ENCODE measurements around the gene LILRB3. TPM values are rescaled to one million over a fixed set of nuclear protein-coding genes. Genes with fewer than 3 reads are reported as not detected.
"Not testable (repeated sequence)": the region's sequence is repeated elsewhere in the genome, so short reads cannot be mapped to it uniquely, and the experiment has no call there.

Gene LILRB3
- total and polyA plus RNA-seq, 10 donors = 6.4 to 443 (median 89.9) TPM

DNA sequence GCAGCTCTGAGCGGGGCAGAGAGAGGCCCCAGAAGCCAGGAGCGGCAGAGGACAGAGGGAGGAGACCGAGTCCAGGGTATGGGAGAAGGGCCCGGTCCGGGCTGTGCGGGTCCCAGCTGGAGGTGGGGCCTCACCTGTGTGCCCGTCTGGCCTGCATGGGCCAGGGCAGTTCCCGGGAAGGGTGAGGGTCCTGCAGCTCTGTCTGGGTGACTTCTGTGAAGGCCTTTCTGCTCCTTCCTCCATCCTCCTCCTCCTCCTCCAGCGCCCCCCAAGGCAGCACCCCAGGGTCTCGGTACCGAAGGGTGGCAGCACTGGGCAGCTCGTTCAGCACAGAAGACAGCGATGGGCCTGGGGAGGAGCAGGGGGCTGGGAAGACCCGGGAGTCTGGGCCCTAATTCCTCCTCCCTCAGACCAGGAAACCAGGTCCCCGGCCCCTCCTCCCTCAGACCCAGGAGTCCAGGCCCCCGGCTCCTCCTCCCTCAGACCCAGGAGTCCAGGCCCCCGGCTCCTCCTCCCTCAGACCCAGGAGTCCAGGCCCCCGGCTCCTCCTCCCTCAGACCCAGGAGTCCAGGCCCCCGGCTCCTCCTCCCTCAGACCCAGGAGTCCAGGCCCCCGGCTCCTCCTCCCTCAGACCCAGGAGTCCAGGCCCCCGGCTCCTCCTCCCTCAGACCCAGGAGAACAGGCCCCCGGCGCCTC, 50.9 kb downstream of the LILRB3 start:
- Histone ChIP-seq H3K4me1 (peaks cover 5 to 32% (median 20%) of the 10 kb centered on the region in 6 donors), H3K36me3 (peaks cover 0 to 27% (median 0%) of the 10 kb centered on the region in 6 donors), H3K27me3 (replicated peaks in 1 of 7) (peaks cover 0 to 25% (median 4%) of the 10 kb centered on the region in 7 donors)
- H3K9me3 ChIP-seq; H3K27ac ChIP-seq; intact Hi-C loops (cut with DNase I; ENCODE audit: low total_unique reads); DNase-seq; H3K4me3 ChIP-seq: not testable (repeated sequence)
- peak in 1 of 3 donors; percentile 20 for TF ChIP-seq POLR2AphosphoS5 (IDR thresholded peaks at IDR 0.05)
- 67 to 91% (median 82%) methylated on average over 8 to 19 of the region's 23 CpGs for WGBS, 5 donors

DNA sequence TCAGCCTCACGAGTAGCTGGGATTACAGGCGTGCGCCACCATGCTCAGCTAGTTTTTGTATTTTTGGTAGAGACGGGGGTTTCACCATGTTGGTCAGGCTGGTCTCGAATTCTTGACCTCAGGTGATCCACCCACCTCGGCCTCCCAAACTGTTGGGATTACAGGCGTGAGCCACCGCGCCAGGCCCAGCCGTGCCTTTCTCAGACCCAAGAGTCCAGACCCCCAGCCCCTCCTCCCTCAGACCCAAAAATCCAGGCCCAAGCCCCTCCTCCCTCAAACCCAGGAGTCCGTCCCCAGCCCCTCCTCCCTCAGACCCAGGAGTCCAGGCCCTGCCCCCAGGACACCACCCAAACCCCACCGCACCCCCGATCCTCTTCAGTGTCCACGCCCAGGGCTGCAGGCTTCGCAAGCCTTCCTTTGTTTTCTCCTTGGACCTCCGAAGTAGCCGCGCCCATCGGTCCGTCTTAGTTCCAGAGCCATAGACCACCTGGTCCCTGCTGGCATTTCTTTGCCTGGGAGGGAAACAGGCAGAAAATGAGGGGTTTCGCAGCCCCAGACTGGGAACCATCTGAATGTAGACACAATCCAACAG, 53.6 kb downstream of the LILRB3 start:
- no peak for DNase-seq
- intact Hi-C loops (cut with DNase I; ENCODE audit: low total_unique reads) = loop anchor here (5.0 kb wide), 1 partner anchor 63 kb away; no protein-coding TSS in a partner anchor
- TF ChIP-seq POLR2A (IDR thresholded peaks at IDR 0.05) = no peak
- TF ChIP-seq, protein P1, sequence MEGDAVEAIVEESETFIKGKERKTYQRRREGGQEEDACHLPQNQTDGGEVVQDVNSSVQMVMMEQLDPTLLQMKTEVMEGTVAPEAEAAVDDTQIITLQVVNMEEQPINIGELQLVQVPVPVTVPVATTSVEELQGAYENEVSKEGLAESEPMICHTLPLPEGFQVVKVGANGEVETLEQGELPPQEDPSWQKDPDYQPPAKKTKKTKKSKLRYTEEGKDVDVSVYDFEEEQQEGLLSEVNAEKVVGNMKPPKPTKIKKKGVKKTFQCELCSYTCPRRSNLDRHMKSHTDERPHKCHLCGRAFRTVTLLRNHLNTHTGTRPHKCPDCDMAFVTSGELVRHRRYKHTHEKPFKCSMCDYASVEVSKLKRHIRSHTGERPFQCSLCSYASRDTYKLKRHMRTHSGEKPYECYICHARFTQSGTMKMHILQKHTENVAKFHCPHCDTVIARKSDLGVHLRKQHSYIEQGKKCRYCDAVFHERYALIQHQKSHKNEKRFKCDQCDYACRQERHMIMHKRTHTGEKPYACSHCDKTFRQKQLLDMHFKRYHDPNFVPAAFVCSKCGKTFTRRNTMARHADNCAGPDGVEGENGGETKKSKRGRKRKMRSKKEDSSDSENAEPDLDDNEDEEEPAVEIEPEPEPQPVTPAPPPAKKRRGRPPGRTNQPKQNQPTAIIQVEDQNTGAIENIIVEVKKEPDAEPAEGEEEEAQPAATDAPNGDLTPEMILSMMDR (IDR thresholded peaks at IDR 0.05 in 8 of 11, conservative IDR thresholded peaks at IDR 0.05 in 3 of 11) = no peak
- no peak for TF ChIP-seq POLR2AphosphoS5 (IDR thresholded peaks at IDR 0.05)
- Histone ChIP-seq H3K36me3 (peaks cover 0 to 7% (median 0%) of the 10 kb centered on the region in 6 donors), H3K27me3 (replicated peaks in 1 of 7) (peaks cover 0 to 41% (median 10%) of the 10 kb centered on the region in 7 donors), H3K27ac (no peak overlapping the region), H3K4me3 (no peak overlapping the region), H3K9me3 (no peaks in the 10 kb centered on the region), H3K4me1 (peaks cover 5 to 40% (median 27%) of the 10 kb centered on the region in 6 donors)
- WGBS, 5 donors = 83 to 91% (median 90%) methylated on average over 21 of the region's 21 CpGs

DNA sequence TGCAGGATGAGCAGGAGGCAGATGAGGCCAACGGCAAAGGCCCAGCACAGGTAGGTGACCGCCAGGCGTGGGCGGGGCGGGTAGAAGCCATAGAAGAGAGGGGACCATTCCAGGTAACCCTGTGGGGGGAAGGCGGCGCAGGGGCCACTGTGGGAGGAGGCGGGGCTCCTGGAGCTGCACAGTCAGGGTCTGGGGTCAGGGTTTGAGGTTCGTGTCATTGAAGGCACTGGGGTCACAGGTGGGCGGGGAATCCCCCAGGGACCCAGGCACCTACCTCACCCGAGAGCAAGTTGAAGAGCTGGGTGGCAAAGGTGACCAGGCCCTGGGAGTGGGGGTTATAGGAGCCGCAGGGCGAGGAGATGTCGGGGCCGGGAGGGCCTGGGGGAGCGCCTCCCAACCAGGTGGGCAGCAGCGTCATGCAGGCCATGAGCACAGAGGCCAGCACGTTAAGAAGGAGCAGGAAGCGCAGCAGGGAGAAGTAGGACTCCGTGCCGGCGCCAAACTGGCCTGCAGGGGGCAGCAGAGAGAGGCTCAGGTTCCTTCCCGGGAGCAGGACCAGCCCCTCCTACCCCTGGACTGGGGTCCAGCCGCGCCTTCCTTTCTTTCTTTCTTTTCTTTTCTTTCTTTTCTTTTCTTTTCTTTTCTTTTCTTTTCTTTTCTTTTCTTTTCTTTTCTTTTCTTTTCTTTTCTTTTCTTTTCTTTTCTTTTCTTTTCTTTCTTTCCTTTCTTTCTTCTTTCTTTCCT, 54.5 kb downstream of the LILRB3 start:
- H3K4me1 ChIP-seq = peaks cover 2 to 40% (median 24%) of the 10 kb centered on the region in 6 donors
- peak; percentile 58 to 69 (median 64) for TF ChIP-seq POLR2AphosphoS5 (IDR thresholded peaks at IDR 0.05)
- TF ChIP-seq POLR2A (IDR thresholded peaks at IDR 0.05) = no peak
- TF ChIP-seq, protein P1 (IDR thresholded peaks at IDR 0.05 in 8 of 11, conservative IDR thresholded peaks at IDR 0.05 in 3 of 11) = peak; percentile 80 to 98 (median 90)
- DNase-seq = peak; percentile 98
- no peaks in the 10 kb centered on the region for H3K9me3 ChIP-seq
- intact Hi-C loops (cut with DNase I; ENCODE audit: low total_unique reads) = loop anchor here (5.0 kb wide), 1 partner anchor 64 kb away; no protein-coding TSS in a partner anchor
- no peaks in the 10 kb centered on the region for H3K36me3 ChIP-seq
- H3K4me3 ChIP-seq = peak overlapping the region in 1 of 8 donors; percentile 34
- WGBS, 5 donors = 25 to 29% (median 27%) methylated on average over 20 to 25 of the region's 25 CpGs
- peaks cover 0 to 41% (median 10%) of the 10 kb centered on the region in 7 donors for H3K27me3 ChIP-seq (replicated peaks in 1 of 7)
- peak overlapping the region in 2 of 8 donors; percentile 21 to 54 for H3K27ac ChIP-seq

Small RNA genes within 50 kb of the gene (small RNA-seq; reads per million reads assigned to genes)
- gene RNU6-1307P = 0 reads per million in 4 donors

Other genes starting within 250 kb of the LILRB3 start
- not detected for gene CACNG6, start 231.4 kb downstream of the LILRB3 start, total RNA-seq
- not detected for gene CACNG6, start 231.4 kb downstream of the LILRB3 start, polyA plus RNA-seq
- 10 to 100 TPM in 2 of 7 donors, 1 to 10 TPM in 4, not detected in 1; 2.8 to 13.3 (median 7.3) TPM for gene VSTM1, start 159.1 kb downstream of the LILRB3 start, total RNA-seq
- under 1 TPM; 0.32 to 0.70 (median 0.41) TPM for gene VSTM1, start 159.1 kb downstream of the LILRB3 start, polyA plus RNA-seq
- 1 to 10 TPM in 1 of 7 donors, not detected in 6; 1.5 TPM for gene TARM1, start 141.6 kb downstream of the LILRB3 start, total RNA-seq
- gene TARM1, start 141.6 kb downstream of the LILRB3 start, polyA plus RNA-seq = not detected
- 10 to 100 TPM in 6 of 7 donors, 1 to 10 TPM in 1; 9.1 to 49.5 (median 18.3) TPM for gene OSCAR, start 122.2 kb downstream of the LILRB3 start, total RNA-seq
- gene OSCAR, start 122.2 kb downstream of the LILRB3 start, polyA plus RNA-seq = 10 to 100 TPM in 2 of 3 donors, 1 to 10 TPM in 1; 2.4 to 18.2 (median 12.9) TPM
- gene NDUFA3, start 120.2 kb downstream of the LILRB3 start, total RNA-seq = 100 to 1,000 TPM in 1 of 7 donors, 10 to 100 TPM in 6; 14.5 to 109 (median 73.5) TPM
- gene NDUFA3, start 120.2 kb downstream of the LILRB3 start, polyA plus RNA-seq = 100 to 1,000 TPM; 162 to 197 (median 185) TPM
- gene TFPT, start 107.3 kb downstream of the LILRB3 start, total RNA-seq = 10 to 100 TPM; 16.5 to 22.7 (median 20.1) TPM
- gene TFPT, start 107.3 kb downstream of the LILRB3 start, polyA plus RNA-seq = 10 to 100 TPM; 24.8 to 36.5 (median 28.8) TPM
- gene PRPF31, start 107.3 kb downstream of the LILRB3 start, total RNA-seq = 10 to 100 TPM; 34.7 to 57.0 (median 48.1) TPM
- 10 to 100 TPM; 45.5 to 66.2 (median 59.1) TPM for gene PRPF31, start 107.3 kb downstream of the LILRB3 start, polyA plus RNA-seq
- gene CNOT3, start 85.2 kb downstream of the LILRB3 start, total RNA-seq = 10 to 100 TPM; 40.7 to 56.1 (median 48.2) TPM
- gene CNOT3, start 85.2 kb downstream of the LILRB3 start, polyA plus RNA-seq = 10 to 100 TPM; 17.7 to 34.3 (median 24.6) TPM
- 10 to 100 TPM in 2 of 7 donors, 1 to 10 TPM in 5; 7.5 to 12.1 (median 9.0) TPM for gene LENG1, start 63.3 kb downstream of the LILRB3 start, total RNA-seq
- gene LENG1, start 63.3 kb downstream of the LILRB3 start, polyA plus RNA-seq = 10 to 100 TPM in 1 of 3 donors, 1 to 10 TPM in 2; 7.4 to 14.6 (median 9.1) TPM
- 1 to 10 TPM in 3 of 7 donors, under 1 TPM in 2, not detected in 2; 0.51 to 4.0 (median 1.0) TPM for gene TMC4, start 49.8 kb downstream of the LILRB3 start, total RNA-seq
- gene TMC4, start 49.8 kb downstream of the LILRB3 start, polyA plus RNA-seq = under 1 TPM; 0.12 to 0.86 (median 0.22) TPM
- gene MBOAT7, start 33.4 kb downstream of the LILRB3 start, total RNA-seq = 100 to 1,000 TPM in 3 of 7 donors, 10 to 100 TPM in 4; 65.1 to 208 (median 85.9) TPM
- 10 to 100 TPM; 12.0 to 19.4 (median 14.7) TPM for gene MBOAT7, start 33.4 kb downstream of the LILRB3 start, polyA plus RNA-seq
- 100 to 1,000 TPM in 1 of 7 donors, 10 to 100 TPM in 6; 32.2 to 109 (median 45.5) TPM for gene TSEN34, start 31.7 kb downstream of the LILRB3 start, total RNA-seq
- 10 to 100 TPM; 25.5 to 45.2 (median 37.5) TPM for gene TSEN34, start 31.7 kb downstream of the LILRB3 start, polyA plus RNA-seq
- 1,000 to 10,000 TPM; 1,182 to 2,757 (median 1,587) TPM for gene RPS9, start 22.1 kb downstream of the LILRB3 start, total RNA-seq
- gene RPS9, start 22.1 kb downstream of the LILRB3 start, polyA plus RNA-seq = 1,000 to 10,000 TPM; 6,196 to 7,306 (median 6,994) TPM
- gene LILRA6, start 19.8 kb upstream of the LILRB3 start, total RNA-seq = 10 to 100 TPM; 21.5 to 77.5 (median 38.3) TPM
- gene LILRA6, start 19.8 kb upstream of the LILRB3 start, polyA plus RNA-seq = 1 to 10 TPM; 1.2 to 8.2 (median 6.7) TPM
- gene LILRB5, start 34.3 kb upstream of the LILRB3 start, total RNA-seq = 100 to 1,000 TPM in 1 of 7 donors, 10 to 100 TPM in 6; 38.9 to 112 (median 79.6) TPM
- 10 to 100 TPM in 2 of 3 donors, 1 to 10 TPM in 1; 3.8 to 41.2 (median 23.9) TPM for gene LILRB5, start 34.3 kb upstream of the LILRB3 start, polyA plus RNA-seq
- 100 to 1,000 TPM in 3 of 7 donors, 10 to 100 TPM in 4; 52.9 to 209 (median 94.5) TPM for gene LILRB2, start 58.1 kb upstream of the LILRB3 start, total RNA-seq
- gene LILRB2, start 58.1 kb upstream of the LILRB3 start, polyA plus RNA-seq = 10 to 100 TPM; 10.2 to 26.0 (median 23.8) TPM
- 100 to 1,000 TPM in 2 of 7 donors, 10 to 100 TPM in 5; 43.3 to 262 (median 79.9) TPM for gene LILRA5, start 90.2 kb upstream of the LILRB3 start, total RNA-seq
- 10 to 100 TPM; 16.3 to 53.6 (median 34.5) TPM for gene LILRA5, start 90.2 kb upstream of the LILRB3 start, polyA plus RNA-seq
- gene LILRA4, start 116.2 kb upstream of the LILRB3 start, total RNA-seq = 10 to 100 TPM; 11.5 to 61.1 (median 17.5) TPM
- gene LILRA4, start 116.2 kb upstream of the LILRB3 start, polyA plus RNA-seq = 10 to 100 TPM; 32.1 to 80.9 (median 39.8) TPM
- 100 to 1,000 TPM in 6 of 7 donors, 10 to 100 TPM in 1; 95.9 to 164 (median 125) TPM for gene LAIR1, start 141.9 kb upstream of the LILRB3 start, total RNA-seq
- 10 to 100 TPM; 56.3 to 74.8 (median 71.1) TPM for gene LAIR1, start 141.9 kb upstream of the LILRB3 start, polyA plus RNA-seq
- 1 to 10 TPM in 5 of 7 donors, under 1 TPM in 2; 0.97 to 2.9 (median 1.2) TPM for gene TTYH1, start 192.5 kb upstream of the LILRB3 start, total RNA-seq
- 1 to 10 TPM; 1.1 to 3.5 (median 1.2) TPM for gene TTYH1, start 192.5 kb upstream of the LILRB3 start, polyA plus RNA-seq
- 100 to 1,000 TPM; 123 to 280 (median 183) TPM for gene LENG8, start 226.2 kb upstream of the LILRB3 start, total RNA-seq
- 100 to 1,000 TPM in 2 of 3 donors, 10 to 100 TPM in 1; 69.2 to 293 (median 110) TPM for gene LENG8, start 226.2 kb upstream of the LILRB3 start, polyA plus RNA-seq
- gene LENG9, start 240.8 kb upstream of the LILRB3 start, total RNA-seq = 1 to 10 TPM; 4.4 to 8.3 (median 6.2) TPM
- 1 to 10 TPM; 1.7 to 4.3 (median 3.5) TPM for gene LENG9, start 240.8 kb upstream of the LILRB3 start, polyA plus RNA-seq

All from spleen (tissue), 11 donors.